ENCODE data around the gene TFDP1.
"Not testable (repeated sequence)": the region's sequence is repeated elsewhere in the genome, so short reads cannot be mapped to it uniquely, and the experiment has no call there.

Gene TFDP1

GRCh38 chr13:113610266-113610665 is 25.7 kb downstream of the TFDP1 start:
- no peak overlapping the region for H3K4me3 ChIP-seq (ENCODE audit: low read depth, low read length)

- no peak overlapping the region for H3K4me3 ChIP-seq (ENCODE audit: low read depth, low read length)
Observed at GRCh38 chr13:113611996-113612395, 27.4 kb downstream of the TFDP1 start.

- H3K4me3 ChIP-seq (ENCODE audit: low read depth, low read length): no peak overlapping the region
Observed at GRCh38 chr13:113612607-113613006, 28.1 kb downstream of the TFDP1 start.

- H3K4me3 ChIP-seq (ENCODE audit: low read depth, low read length): no peak overlapping the region
Observed at GRCh38 chr13:113613789-113614379, 29.3 kb downstream of the TFDP1 start.

- H3K4me3 ChIP-seq (ENCODE audit: low read depth, low read length): no peak overlapping the region
Observed at GRCh38 chr13:113616281-113616906, 31.8 kb downstream of the TFDP1 start.

GRCh38 chr13:113616991-113617749 is 32.6 kb downstream of the TFDP1 start:
- no peak overlapping the region for H3K4me3 ChIP-seq (ENCODE audit: low read depth, low read length)

GRCh38 chr13:113617961-113618360 is 33.4 kb downstream of the TFDP1 start:
- H3K4me3 ChIP-seq (ENCODE audit: low read depth, low read length): no peak overlapping the region

GRCh38 chr13:113618455-113618854 is 33.9 kb downstream of the TFDP1 start:
- H3K4me3 ChIP-seq (ENCODE audit: low read depth, low read length): no peak overlapping the region

GRCh38 chr13:113620036-113620796 is 35.7 kb downstream of the TFDP1 start:
- no peak overlapping the region for H3K4me3 ChIP-seq (ENCODE audit: low read depth, low read length)

GRCh38 chr13:113621046-113621445 is 36.5 kb downstream of the TFDP1 start:
- H3K4me3 ChIP-seq (ENCODE audit: low read depth, low read length): no peak overlapping the region

GRCh38 chr13:113621498-113621897 is 36.9 kb downstream of the TFDP1 start:
- not testable (repeated sequence) for H3K4me3 ChIP-seq (ENCODE audit: low read depth, low read length)

- H3K4me3 ChIP-seq (ENCODE audit: low read depth, low read length): not testable (repeated sequence)
Observed at GRCh38 chr13:113621986-113622550, 37.5 kb downstream of the TFDP1 start.

GRCh38 chr13:113622791-113623490 is 38.4 kb downstream of the TFDP1 start:
- H3K4me3 ChIP-seq (ENCODE audit: low read depth, low read length): no peak overlapping the region

- H3K4me3 ChIP-seq (ENCODE audit: low read depth, low read length): no peak overlapping the region
Observed at GRCh38 chr13:113623491-113624234, 39.1 kb downstream of the TFDP1 start.

- no peak overlapping the region for H3K4me3 ChIP-seq (ENCODE audit: low read depth, low read length)
Observed at GRCh38 chr13:113624235-113624587, 39.7 kb downstream of the TFDP1 start.

- not testable (repeated sequence) for H3K4me3 ChIP-seq (ENCODE audit: low read depth, low read length)
Observed at GRCh38 chr13:113624640-113625304, 40.2 kb downstream of the TFDP1 start.

- no peak overlapping the region for H3K4me3 ChIP-seq (ENCODE audit: low read depth, low read length)
Observed at GRCh38 chr13:113625965-113626721, 41.6 kb downstream of the TFDP1 start.

- H3K4me3 ChIP-seq (ENCODE audit: low read depth, low read length): no peak overlapping the region
Observed at GRCh38 chr13:113627136-113627535, 42.6 kb downstream of the TFDP1 start.

Data from iPS-11a (cell line).